Measurements from ENCODE around the gene PFN1.

DNA sequence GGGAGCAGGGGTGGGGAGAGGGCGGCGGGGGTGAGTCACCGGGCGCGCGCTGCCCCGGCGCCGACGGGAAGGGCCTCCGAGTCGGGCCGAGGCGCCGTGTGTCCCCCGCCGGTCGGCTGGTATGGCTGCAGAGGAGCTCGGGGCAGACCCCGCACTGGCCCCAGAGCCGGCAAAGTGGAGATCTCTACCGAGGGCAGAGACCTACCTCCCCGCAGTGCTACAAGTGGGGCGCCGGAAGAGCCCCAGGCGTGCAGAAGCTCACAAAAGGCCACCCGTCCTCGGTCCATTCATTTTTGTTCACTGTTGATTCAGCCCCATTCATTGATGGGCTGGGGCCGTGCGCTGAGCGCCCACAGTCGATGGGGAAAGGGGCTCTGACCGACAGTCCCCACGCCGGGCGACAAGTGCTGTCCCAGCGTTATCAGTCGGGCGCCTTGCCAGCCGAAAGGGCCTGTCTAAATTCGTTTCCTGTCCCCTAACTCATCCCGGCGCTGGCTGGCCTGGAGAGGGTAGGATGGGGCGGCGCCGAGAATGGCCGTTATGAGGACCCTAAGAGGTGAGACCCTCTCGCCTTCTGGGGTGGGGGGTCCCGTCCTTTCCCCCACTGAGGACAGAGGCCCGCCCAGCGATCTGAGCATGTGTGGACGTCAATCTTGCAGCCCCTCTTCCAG lies 1.9 kb upstream of the PFN1 start:
- TF ChIP-seq SUZ12 (IDR thresholded peaks at IDR 0.05; ENCODE audit: extremely low read depth, insufficient read depth, insufficient read length) (no peak), ZNF274 (IDR thresholded peaks at IDR 0.05; ENCODE audit: low read depth, low read length) (no peak)

All from NT2/D1 (cell line).